A673 (cell line): ENCODE measurements around the gene BST2. TPM values are rescaled to one million over a fixed set of nuclear protein-coding genes. Genes with fewer than 3 reads are reported as not detected.

Source experiments
- BruUV-seq: library from RNA; stranded (reverse); fragments of 400-500 nt; replicated peaks from 2 replicates; lab custom pipeline; 2021; lab: Mats Ljungman, UMichigan
- CTCF ChIA-PET: fragments of 300-600 bp; sonication (Branson Sonifier 250); formaldehyde crosslinking; loops from one replicate; lab custom pipeline; 2022; ENCODE audit warnings: antibody characterized with exemption; lab: Charles Lee
- POLR2A ChIA-PET: fragments of 300-600 bp; sonication (Branson Sonifier 250); formaldehyde crosslinking; loops from one replicate; lab custom pipeline; 2022; ENCODE audit warnings: antibody characterized with exemption; ENCODE audit not compliant: low non-redundant PET; lab: Charles Lee
- DNase-seq: peaks from one replicate; pipeline ENCODE4 v3.0.0-alpha.2; 2015; ENCODE audit warnings: low spot score
- H3K27ac ChIP-seq: fragments of 200-600 bp; sonication (generic); 2 replicates; pipeline ENCODE4 v1.5.1; 2016; ENCODE audit warnings: mixed run types, low read depth, mild to moderate bottlenecking, mixed read lengths, antibody characterized with exemption, low read length; ENCODE audit not compliant: poor library complexity, severe bottlenecking
- H3K27me3 ChIP-seq: fragments of 200-600 bp; sonication (generic); replicated peaks from 2 replicates; pipeline ENCODE4 v1.6.1; 2017; ENCODE audit warnings: mixed run types, low read depth, mild to moderate bottlenecking, mixed read lengths, antibody characterized with exemption, low read length; ENCODE audit not compliant: insufficient read depth, poor library complexity
- H3K36me3 ChIP-seq: fragments of 200-600 bp; sonication (generic); 2 replicates; pipeline ENCODE4 v1.6.1; 2016; ENCODE audit warnings: mixed run types, mild to moderate bottlenecking, mixed read lengths, antibody characterized with exemption, low read length; ENCODE audit not compliant: insufficient read depth, poor library complexity, severe bottlenecking
- H3K4me1 ChIP-seq: fragments of 200-600 bp; sonication (generic); 2 replicates; pipeline ENCODE4 v1.6.1; 2017; ENCODE audit warnings: mixed run types, mild to moderate bottlenecking, mixed read lengths, antibody characterized with exemption, low read length; ENCODE audit not compliant: insufficient read depth, poor library complexity, severe bottlenecking
- H3K4me3 ChIP-seq: fragments of 200-600 bp; sonication (generic); 2 replicates; pipeline ENCODE4 v1.5.1; 2016; ENCODE audit warnings: low read depth, mixed run types, mild to moderate bottlenecking, mixed read lengths, low read length; ENCODE audit not compliant: poor library complexity, severe bottlenecking
- H3K9me3 ChIP-seq: fragments of 200-600 bp; sonication (generic); 2 replicates; pipeline ENCODE4 v1.6.1; 2016; ENCODE audit warnings: mixed run types, low read depth, mild to moderate bottlenecking, mixed read lengths, antibody characterized with exemption, low read length; ENCODE audit not compliant: poor library complexity, severe bottlenecking
- CTCF ChIP-seq: fragments of 300-800, 200-600 bp; sonication (generic); conservative IDR thresholded peaks from 2 replicates; pipeline ENCODE4 v1.5.1; 2017; ENCODE audit warnings: low read depth, mild to moderate bottlenecking, antibody characterized with exemption, low read length, moderate library complexity, mixed read lengths
- EZH2 ChIP-seq: fragments of 200-600 bp; sonication (generic); IDR thresholded peaks from 2 replicates; pipeline ENCODE4 v1.6.1; 2017; ENCODE audit warnings: borderline replicate concordance, low read depth, mild to moderate bottlenecking, mixed read lengths, antibody characterized with exemption, low read length; ENCODE audit not compliant: poor library complexity, severe bottlenecking
- intact Hi-C: fragments of 100-400 bp; cut with micrococcal nuclease; formaldehyde crosslinking; loops from one replicate; pipeline ENCODE4 v1.10.0; 2022; ENCODE audit not compliant: unreplicated experiment
- total RNA-seq: library from RNA; stranded (reverse); gene quantifications from 2 replicates; pipeline ENCODE4 v1.2.3, GENCODE V29; 2021

BST2 gene
- total RNA-seq, 1 experiment from 2014 or later = 1.3 TPM

DNA sequence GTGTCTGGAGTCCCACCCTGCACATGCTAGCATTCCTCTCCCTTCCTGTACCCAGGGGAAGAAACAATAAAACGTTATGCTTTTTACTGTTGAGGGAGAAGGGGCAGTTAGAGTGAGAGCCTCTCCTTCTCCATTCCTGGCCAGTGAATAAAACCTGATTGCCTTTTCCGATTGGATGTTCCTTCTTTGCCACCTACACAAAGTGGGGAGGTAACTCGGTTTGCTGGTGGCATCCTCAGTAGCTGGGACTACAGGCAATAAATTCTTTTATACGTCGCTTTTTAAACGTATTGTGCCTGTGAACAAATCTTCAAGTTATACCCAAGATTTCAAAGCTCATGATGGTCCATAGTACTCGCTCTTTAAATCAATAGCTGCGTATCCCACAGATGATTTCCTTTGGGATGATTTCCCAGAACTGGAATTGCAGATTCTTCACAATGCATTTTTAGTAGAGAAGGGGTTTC lies 13.8 kb upstream of the BST2 start:
- ChIA-PET POLR2A (interaction anchor here (0.5 to 0.8 kb wide), 3 partner anchors 50 to 518 kb away, joined by 3 to 7 read pairs (median 4); no protein-coding TSS in a partner anchor), CTCF (interaction anchor here (0.5 to 1.2 kb wide), 3 partner anchors 34 to 347 kb away, joined by 3 to 13 read pairs (median 3); no protein-coding TSS in a partner anchor)
- Histone ChIP-seq H3K9me3 (no peaks in the 10 kb centered on the region), H3K36me3 (peaks cover 3% of the 10 kb centered on the region), H3K27ac (peak overlapping the region; percentile 76), H3K27me3 (no peaks in the 10 kb centered on the region), H3K4me3 (peak overlapping the region; percentile 92), H3K4me1 (no peaks in the 10 kb centered on the region)
- TSS peak; percentile 98 for BruUV-seq
- intact Hi-C loops = no loop called here
- TF ChIP-seq CTCF = no peak
- no peak for TF ChIP-seq EZH2
- no peak for DNase-seq

- DNase-seq = no peak
- TF ChIP-seq CTCF = no peak
- TF ChIP-seq EZH2 = no peak
- intact Hi-C loops = no loop called here
- BruUV-seq = no TSS peak
- H3K4me3 ChIP-seq = peak overlapping the region; percentile 92
- peaks cover 3% of the 10 kb centered on the region for H3K36me3 ChIP-seq
- ChIA-PET CTCF (no interaction called here), POLR2A (no interaction called here)
- H3K27me3 ChIP-seq = no peaks in the 10 kb centered on the region
- H3K9me3 ChIP-seq = no peaks in the 10 kb centered on the region
- H3K4me1 ChIP-seq = no peaks in the 10 kb centered on the region
- peak overlapping the region; percentile 76 for H3K27ac ChIP-seq
Observed at GRCh38 chr19:17418710-17419109, 13.3 kb upstream of the BST2 start.

- no peak for DNase-seq
- Histone ChIP-seq H3K4me3 (no peak overlapping the region), H3K9me3 (no peaks in the 10 kb centered on the region), H3K4me1 (no peaks in the 10 kb centered on the region), H3K27me3 (no peaks in the 10 kb centered on the region), H3K27ac (no peak overlapping the region), H3K36me3 (no peaks in the 10 kb centered on the region)
- TF ChIP-seq CTCF = no peak
- TF ChIP-seq EZH2 = no peak
- ChIA-PET POLR2A (no interaction called here), CTCF (no interaction called here)
- intact Hi-C loops = no loop called here
- no TSS peak for BruUV-seq
Observed at GRCh38 chr19:17415121-17415520, 9.7 kb upstream of the BST2 start.
